Parathyroid adenoma (tissue), 2 donors: ENCODE measurements around the gene RAB36.

Source experiments
- H2AFZ ChIP-seq: fragments of 300-600 bp; sonication (generic); one replicate; pipeline ENCODE4 v1.7.0; 2017; ENCODE audit warnings: antibody characterized with exemption, mild to moderate bottlenecking
- H3K27ac ChIP-seq: fragments of 300-600 bp; sonication (generic); one replicate; pipeline ENCODE4 v1.7.0; 2017
- H3K27me3 ChIP-seq: fragments of 300-600 bp; sonication (generic); one replicate; pipeline ENCODE4 v1.7.0; 2017; ENCODE audit warnings: low read length; ENCODE audit not compliant: control insufficient read depth, insufficient read depth
- H3K36me3 ChIP-seq: fragments of 300-600 bp; sonication (generic); one replicate; pipeline ENCODE4 v1.7.0; 2017; ENCODE audit warnings: low read length; ENCODE audit not compliant: control insufficient read depth, insufficient read depth
- H3K4me1 ChIP-seq: fragments of 300-600 bp; sonication (generic); one replicate; pipeline ENCODE4 v1.7.0; 2017; ENCODE audit warnings: control low read depth
- H3K4me2 ChIP-seq: fragments of 300-600 bp; sonication (generic); one replicate; pipeline ENCODE4 v1.7.0; 2017; ENCODE audit warnings: low read length
- H3K4me3 ChIP-seq: fragments of 300-600 bp; sonication (generic); one replicate; pipeline ENCODE4 v1.7.0; 2017; ENCODE audit warnings: low read depth, low read length
- H3K79me2 ChIP-seq: fragments of 300-600 bp; sonication (generic); one replicate; pipeline ENCODE4 v1.7.0; 2017; ENCODE audit warnings: control low read depth
- H3K9ac ChIP-seq: fragments of 300-600 bp; sonication (generic); one replicate; pipeline ENCODE4 v1.7.0; 2017; ENCODE audit warnings: mild to moderate bottlenecking
- H3K9me3 ChIP-seq: fragments of 300-600 bp; sonication (generic); one replicate; pipeline ENCODE4 v1.7.0; 2017; ENCODE audit warnings: low read length; ENCODE audit not compliant: control insufficient read depth
- TF ChIP-seq, protein P1 (sequence below): fragments of 300-600 bp; sonication (generic); IDR thresholded peaks from one replicate; pipeline ENCODE4 v1.7.0; 2017; ENCODE audit warnings: antibody characterized with exemption, mild to moderate bottlenecking
- donor health status: primary hyperparathyroidism.

RAB36 gene

DNA sequence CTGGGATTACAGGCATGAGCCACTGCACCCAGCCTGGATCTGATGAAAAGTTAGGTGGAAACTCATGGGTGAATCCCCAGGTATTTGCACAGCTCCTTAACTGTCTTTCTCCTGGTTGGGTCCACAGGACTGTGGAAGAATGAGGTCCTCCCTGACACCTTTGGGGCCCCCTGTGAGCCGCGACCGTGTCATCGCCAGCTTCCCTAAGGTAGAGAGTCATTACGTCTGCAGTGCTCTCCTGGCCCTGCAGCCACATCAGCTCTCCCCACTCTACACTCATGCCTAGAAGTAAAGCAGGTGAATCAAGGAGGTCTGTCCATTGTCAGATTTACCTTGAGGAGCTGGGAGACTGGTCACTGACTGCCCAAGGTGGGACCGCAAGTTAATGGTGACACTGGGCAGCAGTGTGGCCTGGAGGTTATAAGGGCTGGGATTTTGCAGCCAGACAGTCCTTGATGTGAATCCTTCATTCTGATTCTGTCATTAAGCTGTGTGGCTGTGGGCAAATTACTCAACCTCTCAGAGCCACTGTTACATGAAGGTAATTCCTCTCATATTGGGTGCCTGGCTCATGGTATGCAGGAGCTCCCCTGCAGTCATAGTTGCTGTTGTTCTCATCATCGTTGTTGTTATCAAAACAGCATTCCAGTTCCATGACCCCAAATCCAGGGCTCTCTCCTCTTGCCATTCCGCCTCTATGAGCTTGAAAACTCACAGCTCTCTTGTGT lies 1.4 kb downstream of the RAB36 start:
- Histone ChIP-seq H3K9me3 (no peaks in the 10 kb centered on the region), H3K27ac (no peak overlapping the region), H3K4me3 (no peak overlapping the region), H3K79me2 (no peaks in the 10 kb centered on the region), H3K27me3 (no peaks in the 10 kb centered on the region), H3K9ac (no peak overlapping the region), H3K4me2 (no peak overlapping the region), H3K4me1 (peaks cover 2% of the 10 kb centered on the region), H2AFZ (no peak overlapping the region), H3K36me3 (no peaks in the 10 kb centered on the region)
- TF ChIP-seq, protein P1, sequence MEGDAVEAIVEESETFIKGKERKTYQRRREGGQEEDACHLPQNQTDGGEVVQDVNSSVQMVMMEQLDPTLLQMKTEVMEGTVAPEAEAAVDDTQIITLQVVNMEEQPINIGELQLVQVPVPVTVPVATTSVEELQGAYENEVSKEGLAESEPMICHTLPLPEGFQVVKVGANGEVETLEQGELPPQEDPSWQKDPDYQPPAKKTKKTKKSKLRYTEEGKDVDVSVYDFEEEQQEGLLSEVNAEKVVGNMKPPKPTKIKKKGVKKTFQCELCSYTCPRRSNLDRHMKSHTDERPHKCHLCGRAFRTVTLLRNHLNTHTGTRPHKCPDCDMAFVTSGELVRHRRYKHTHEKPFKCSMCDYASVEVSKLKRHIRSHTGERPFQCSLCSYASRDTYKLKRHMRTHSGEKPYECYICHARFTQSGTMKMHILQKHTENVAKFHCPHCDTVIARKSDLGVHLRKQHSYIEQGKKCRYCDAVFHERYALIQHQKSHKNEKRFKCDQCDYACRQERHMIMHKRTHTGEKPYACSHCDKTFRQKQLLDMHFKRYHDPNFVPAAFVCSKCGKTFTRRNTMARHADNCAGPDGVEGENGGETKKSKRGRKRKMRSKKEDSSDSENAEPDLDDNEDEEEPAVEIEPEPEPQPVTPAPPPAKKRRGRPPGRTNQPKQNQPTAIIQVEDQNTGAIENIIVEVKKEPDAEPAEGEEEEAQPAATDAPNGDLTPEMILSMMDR: no peak

DNA sequence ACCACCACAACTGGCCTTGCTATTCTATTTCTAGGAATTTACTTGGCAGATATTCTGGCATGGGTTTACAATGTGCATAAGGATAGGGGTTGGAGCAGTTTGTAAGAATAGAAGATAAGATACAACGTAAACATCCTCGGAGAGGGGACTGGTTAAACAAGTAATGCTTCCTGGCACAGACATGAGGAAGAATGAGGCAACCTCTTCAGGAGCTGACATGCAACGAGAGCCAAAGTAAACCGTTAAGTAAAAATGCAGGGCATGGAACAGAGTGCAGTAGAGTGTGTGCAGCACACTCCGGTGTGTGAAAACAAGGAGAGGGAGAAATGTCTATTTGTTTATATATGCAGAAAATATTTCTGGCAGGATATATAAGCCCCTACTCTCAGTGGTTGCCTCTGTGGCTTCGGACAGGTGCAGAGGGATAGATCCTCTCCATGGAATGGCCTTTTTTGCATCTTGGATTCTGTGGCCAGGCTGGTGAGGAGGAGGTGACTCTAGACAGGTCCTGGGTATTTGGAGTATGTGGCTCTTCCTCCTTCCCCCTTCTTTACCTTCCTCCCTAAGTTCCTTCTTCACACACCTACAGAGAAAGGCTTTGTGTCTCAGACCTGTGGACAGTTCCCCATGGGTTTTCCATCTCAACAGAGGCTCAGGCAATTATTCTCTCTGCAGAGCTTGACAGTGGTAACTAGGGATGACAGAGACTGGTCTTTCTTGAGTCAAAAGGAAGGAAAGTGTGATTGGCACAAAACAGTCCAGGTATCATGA lies 2.5 kb downstream of the RAB36 start:
- Histone ChIP-seq H3K27ac (no peak overlapping the region), H3K9me3 (no peaks in the 10 kb centered on the region), H3K79me2 (no peaks in the 10 kb centered on the region), H3K27me3 (no peaks in the 10 kb centered on the region), H3K36me3 (no peaks in the 10 kb centered on the region), H3K9ac (no peak overlapping the region), H3K4me3 (no peak overlapping the region), H3K4me2 (no peak overlapping the region), H2AFZ (no peak overlapping the region), H3K4me1 (peaks cover 2% of the 10 kb centered on the region)
- TF ChIP-seq, protein P1: no peak

DNA sequence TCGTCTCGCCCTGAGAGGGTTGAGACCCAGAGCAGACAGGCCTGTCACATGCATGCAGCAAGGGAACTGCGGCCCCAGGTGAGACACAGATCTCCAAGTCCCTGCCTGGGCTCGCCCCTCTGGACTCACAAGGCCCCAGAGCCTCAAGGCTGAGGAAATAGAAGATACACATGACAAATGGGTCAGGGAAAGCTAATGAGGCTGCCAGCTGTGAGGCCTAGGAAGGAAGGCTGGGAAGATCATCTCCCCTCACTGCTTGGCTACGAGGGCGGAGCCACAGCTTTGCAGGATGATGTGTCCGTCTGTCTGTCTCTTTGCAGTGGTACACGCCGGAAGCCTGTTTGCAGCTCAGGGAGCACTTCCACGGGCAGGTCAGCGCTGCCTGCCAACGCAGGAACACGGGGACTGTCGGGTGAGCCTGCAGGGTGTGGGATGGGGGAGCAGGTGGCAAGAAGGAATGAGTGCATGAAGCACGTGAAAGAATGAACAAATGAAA lies 4.5 kb downstream of the RAB36 start:
- no peak overlapping the region for H2AFZ ChIP-seq
- H3K36me3 ChIP-seq: no peaks in the 10 kb centered on the region
- no peak overlapping the region for H3K4me3 ChIP-seq
- H3K79me2 ChIP-seq: no peaks in the 10 kb centered on the region
- TF ChIP-seq, protein P1: no peak
- H3K27me3 ChIP-seq: no peaks in the 10 kb centered on the region
- no peak overlapping the region for H3K27ac ChIP-seq
- H3K4me1 ChIP-seq: peaks cover 2% of the 10 kb centered on the region
- no peak overlapping the region for H3K4me2 ChIP-seq
- H3K9me3 ChIP-seq: no peaks in the 10 kb centered on the region
- H3K9ac ChIP-seq: no peak overlapping the region

DNA sequence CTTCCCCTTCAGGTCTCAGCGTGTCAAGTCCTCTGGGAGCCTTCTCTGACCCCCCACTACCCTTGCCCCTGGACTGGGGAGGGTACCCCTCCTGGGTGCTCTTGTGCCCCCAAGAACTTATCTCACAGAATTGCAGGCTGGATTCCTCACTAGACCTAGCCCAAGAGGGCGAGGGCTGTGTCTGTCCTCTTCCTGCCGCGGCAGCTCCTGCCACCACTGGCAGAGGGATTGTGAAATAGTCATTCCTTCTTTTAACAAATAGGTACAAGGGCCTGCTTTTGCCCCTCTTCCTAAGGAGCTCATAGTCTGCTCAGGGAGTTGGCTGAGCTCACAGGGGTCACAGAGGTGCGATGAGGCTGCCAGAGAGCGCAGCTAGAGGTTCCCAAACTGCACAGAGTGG lies 5.5 kb downstream of the RAB36 start:
- H3K36me3 ChIP-seq: no peaks in the 10 kb centered on the region
- no peak overlapping the region for H3K9ac ChIP-seq
- no peak overlapping the region for H3K4me3 ChIP-seq
- no peak overlapping the region for H3K27ac ChIP-seq
- H3K4me1 ChIP-seq: peaks cover 2% of the 10 kb centered on the region
- no peak overlapping the region for H2AFZ ChIP-seq
- TF ChIP-seq, protein P1: no peak
- H3K79me2 ChIP-seq: no peaks in the 10 kb centered on the region
- no peak overlapping the region for H3K4me2 ChIP-seq
- no peaks in the 10 kb centered on the region for H3K9me3 ChIP-seq
- no peaks in the 10 kb centered on the region for H3K27me3 ChIP-seq
